Mesendoderm (in vitro differentiated cells): Measurements from ENCODE around the gene INO80.

ENCODE experiments used
- DNase-seq: peaks from one replicate; pipeline ENCODE4 v3.0.0; 2013
- H2AK5ac ChIP-seq: 2 replicates; pipeline ENCODE4 v1.6.1; 2013; ENCODE audit warnings: low read length, inconsistent platforms
- H2BK120ac ChIP-seq: 2 replicates; pipeline ENCODE4 v1.6.1; 2013; ENCODE audit warnings: low read depth, mild to moderate bottlenecking, low read length, moderate library complexity, mixed read lengths
- H2BK15ac ChIP-seq: replicated peaks from 2 replicates; pipeline ENCODE4 v1.6.1; 2013; ENCODE audit warnings: low read depth, mild to moderate bottlenecking, moderate library complexity
- H2BK5ac ChIP-seq: 2 replicates; pipeline ENCODE4 v1.6.1; 2013; ENCODE audit warnings: low read length, inconsistent platforms
- H3K18ac ChIP-seq: 2 replicates; pipeline ENCODE4 v1.6.1; 2013; ENCODE audit warnings: mild to moderate bottlenecking, low read length, mixed read lengths
- H3K23ac ChIP-seq: one replicate; pipeline ENCODE4 v1.6.1; 2013; ENCODE audit warnings: low read length
- H3K27ac ChIP-seq: 2 replicates; pipeline ENCODE4 v1.5.1; 2013; ENCODE audit warnings: low read depth, mild to moderate bottlenecking, inconsistent platforms, low read length, moderate library complexity
- H3K27me3 ChIP-seq: 2 replicates; pipeline ENCODE4 v1.6.1; 2013; ENCODE audit warnings: low read length, control low read depth, mild to moderate bottlenecking, inconsistent platforms; ENCODE audit not compliant: insufficient read depth, poor library complexity
- H3K36me3 ChIP-seq: 2 replicates; pipeline ENCODE4 v1.6.1; 2013; ENCODE audit warnings: low read length, inconsistent platforms; ENCODE audit not compliant: control insufficient read depth, insufficient read depth
- H3K4ac ChIP-seq: one replicate; pipeline ENCODE4 v1.6.1; 2013; ENCODE audit warnings: low read depth, mild to moderate bottlenecking, low read length, moderate library complexity
- H3K4me1 ChIP-seq: 2 replicates; pipeline ENCODE4 v1.6.1; 2013; ENCODE audit warnings: low read depth, low read length, inconsistent platforms; ENCODE audit not compliant: control insufficient read depth
- H3K4me2 ChIP-seq: 2 replicates; pipeline ENCODE4 v1.6.1; 2013; ENCODE audit warnings: low read length
- H3K4me3 ChIP-seq: 2 replicates; pipeline ENCODE4 v1.5.1; 2013; ENCODE audit warnings: mild to moderate bottlenecking, low read length
- H3K56ac ChIP-seq: one replicate; pipeline ENCODE4 v1.6.1; 2013; ENCODE audit warnings: low read length
- H3K79me1 ChIP-seq: 2 replicates; pipeline ENCODE4 v1.6.1; 2013; ENCODE audit warnings: low read length, inconsistent platforms
- H3K79me2 ChIP-seq: 2 replicates; pipeline ENCODE4 v1.6.1; 2013; ENCODE audit warnings: mild to moderate bottlenecking, low read length; ENCODE audit not compliant: control insufficient read depth, insufficient read depth
- H3K9ac ChIP-seq: 2 replicates; pipeline ENCODE4 v1.6.1; 2013; ENCODE audit warnings: low read length, inconsistent platforms
- H4K5ac ChIP-seq: one replicate; pipeline ENCODE4 v1.6.1; 2013; ENCODE audit warnings: low read length
- H4K8ac ChIP-seq: one replicate; pipeline ENCODE4 v1.6.1; 2013; ENCODE audit warnings: low read depth, mild to moderate bottlenecking, control low read depth, low read length, moderate library complexity
- WGBS: extraction: QIAGEN DNeasy Blood & Tissue Kit; methylation state at CpG from one replicate; pipeline ENCODE4 v1.1.7; 2013; ENCODE audit warnings: low lambda C conversion rate, missing lambda C conversion rate; ENCODE audit not compliant: insufficient coverage; ENCODE audit errors: extremely low coverage; 5-methylcytosine and 5-hydroxymethylcytosine counted together

Gene INO80

DNA sequence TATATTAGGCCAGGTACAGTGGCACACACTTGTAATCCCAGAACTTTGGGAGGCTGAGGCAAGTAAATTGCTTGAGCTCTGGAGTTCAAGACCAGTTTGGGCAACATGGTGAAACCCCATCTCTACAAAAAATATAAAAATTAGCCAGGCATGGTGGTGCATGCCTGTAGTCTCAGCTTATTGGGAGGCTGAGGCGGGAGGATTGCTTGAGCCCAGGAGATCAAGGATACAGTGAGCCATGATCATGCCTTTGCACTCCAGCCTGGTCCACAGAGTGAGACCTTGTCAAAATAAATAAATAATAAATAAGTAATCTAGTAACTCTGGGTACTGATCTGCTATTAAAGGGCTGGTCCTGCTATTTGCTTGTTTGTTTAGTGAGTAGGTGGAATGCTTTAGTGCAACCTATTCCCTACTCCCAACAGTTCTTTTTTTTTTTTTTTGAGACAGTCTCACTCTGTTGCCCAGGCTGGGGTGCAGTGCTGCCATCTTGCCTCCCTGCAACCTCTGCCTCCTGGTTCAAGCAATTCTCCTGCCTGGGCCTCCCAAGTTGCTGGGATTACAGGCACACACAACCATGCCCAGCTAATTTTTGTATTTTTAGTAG lies 9.1 kb upstream of the INO80 start:
- no peak for DNase-seq
- Histone ChIP-seq H4K8ac (no peak overlapping the region), H2BK15ac (no peak overlapping the region), H3K79me2 (no peaks in the 10 kb centered on the region), H2AK5ac (no peak overlapping the region), H3K27me3 (no peaks in the 10 kb centered on the region), H3K18ac (no peak overlapping the region), H3K4me3 (no peak overlapping the region), H3K36me3 (no peaks in the 10 kb centered on the region), H3K4me2 (no peak overlapping the region), H3K4me1 (no peaks in the 10 kb centered on the region), H2BK120ac (no peak overlapping the region), H3K23ac (no peak overlapping the region), H2BK5ac (no peak overlapping the region), H3K27ac (no peak overlapping the region), H3K9ac (no peak overlapping the region), H3K56ac (no peak overlapping the region), H4K5ac (no peak overlapping the region), H3K79me1 (no peaks in the 10 kb centered on the region), H3K4ac (no peak overlapping the region)
- no CpG with 5 or more reads among the region's 1 CpG for WGBS

GRCh38 chr15:41124058-41124457 lies 8.0 kb upstream of the INO80 start:
- Histone ChIP-seq H2AK5ac (no peak overlapping the region), H3K9ac (no peak overlapping the region), H2BK120ac (no peak overlapping the region), H3K4me1 (no peaks in the 10 kb centered on the region), H4K5ac (no peak overlapping the region), H3K56ac (no peak overlapping the region), H3K27me3 (no peaks in the 10 kb centered on the region), H3K79me1 (no peaks in the 10 kb centered on the region), H2BK15ac (no peak overlapping the region), H4K8ac (no peak overlapping the region), H3K79me2 (no peaks in the 10 kb centered on the region), H3K4me3 (no peak overlapping the region), H3K18ac (no peak overlapping the region), H3K27ac (no peak overlapping the region), H3K4me2 (no peak overlapping the region), H3K4ac (no peak overlapping the region), H2BK5ac (no peak overlapping the region), H3K23ac (no peak overlapping the region), H3K36me3 (no peaks in the 10 kb centered on the region)
- no peak for DNase-seq
- no CpG with 5 or more reads among the region's 5 CpGs for WGBS

- Histone ChIP-seq H3K4me1 (no peaks in the 10 kb centered on the region), H2BK5ac (no peak overlapping the region), H3K79me1 (no peaks in the 10 kb centered on the region), H2AK5ac (no peak overlapping the region), H3K4me2 (no peak overlapping the region), H3K9ac (no peak overlapping the region), H4K5ac (no peak overlapping the region), H2BK120ac (no peak overlapping the region), H4K8ac (no peak overlapping the region), H3K18ac (no peak overlapping the region), H3K4me3 (no peak overlapping the region), H3K4ac (no peak overlapping the region), H3K79me2 (no peaks in the 10 kb centered on the region), H2BK15ac (no peak overlapping the region), H3K56ac (no peak overlapping the region), H3K23ac (no peak overlapping the region), H3K36me3 (no peaks in the 10 kb centered on the region), H3K27me3 (no peaks in the 10 kb centered on the region), H3K27ac (no peak overlapping the region)
- no peak for DNase-seq
- WGBS: no CpG with 5 or more reads among the region's 2 CpGs
Measured at GRCh38 chr15:41122849-41123248, 6.8 kb upstream of the INO80 start.

- H2BK15ac ChIP-seq: no peak overlapping the region
- H2BK120ac ChIP-seq: no peak overlapping the region
- H4K5ac ChIP-seq: no peak overlapping the region
- WGBS: no CpG with 5 or more reads among the region's 5 CpGs
- H4K8ac ChIP-seq: no peak overlapping the region
- no peak overlapping the region for H3K4me3 ChIP-seq
- H3K4me2 ChIP-seq: no peak overlapping the region
- H3K23ac ChIP-seq: no peak overlapping the region
- no peak overlapping the region for H2BK5ac ChIP-seq
- H3K18ac ChIP-seq: no peak overlapping the region
- no peak overlapping the region for H3K4ac ChIP-seq
- H3K27ac ChIP-seq: no peak overlapping the region
- peaks cover under 1% of the 10 kb centered on the region for H3K4me1 ChIP-seq
- no peak overlapping the region for H2AK5ac ChIP-seq
- H3K79me1 ChIP-seq: no peaks in the 10 kb centered on the region
- DNase-seq: no peak
- no peaks in the 10 kb centered on the region for H3K27me3 ChIP-seq
- H3K56ac ChIP-seq: no peak overlapping the region
- H3K79me2 ChIP-seq: no peaks in the 10 kb centered on the region
- H3K9ac ChIP-seq: no peak overlapping the region
- H3K36me3 ChIP-seq: no peaks in the 10 kb centered on the region
Measured at GRCh38 chr15:41121951-41122350, 5.9 kb upstream of the INO80 start.

DNA sequence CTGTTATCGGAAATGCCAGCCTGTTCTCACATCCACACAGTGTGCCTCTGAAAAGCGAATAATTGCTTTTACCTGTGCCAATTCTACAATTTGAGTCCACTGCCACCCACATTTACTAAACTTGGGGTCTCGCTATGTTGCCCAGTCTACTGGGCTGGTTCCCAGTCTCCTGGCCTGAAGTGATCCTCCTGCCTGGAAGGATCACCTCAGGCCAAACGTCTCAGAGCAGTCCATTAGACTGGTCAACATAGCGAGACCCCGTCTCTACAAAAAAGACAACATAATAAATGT lies 827 bp upstream of the INO80 start:
- Histone ChIP-seq H3K56ac (peak overlapping the region; percentile 87), H3K4me3 (peak overlapping the region; percentile 67), H3K18ac (peak overlapping the region; percentile 47), H2AK5ac (peak overlapping the region; percentile 12), H3K79me1 (peaks cover 3% of the 10 kb centered on the region), H3K36me3 (no peaks in the 10 kb centered on the region), H3K27ac (peak overlapping the region; percentile 68), H4K8ac (peak overlapping the region; percentile 98), H3K23ac (no peak overlapping the region), H3K4me1 (peaks cover 3% of the 10 kb centered on the region), H4K5ac (peak overlapping the region; percentile 100), H2BK5ac (peak overlapping the region; percentile 72), H2BK15ac (no peak overlapping the region), H3K79me2 (peaks cover 32% of the 10 kb centered on the region), H3K4me2 (peak overlapping the region; percentile 87), H3K9ac (peak overlapping the region; percentile 87), H3K4ac (peak overlapping the region; percentile 85), H3K27me3 (no peaks in the 10 kb centered on the region), H2BK120ac (no peak overlapping the region)
- DNase-seq: no peak
- WGBS: no CpG with 5 or more reads among the region's 6 CpGs

DNA sequence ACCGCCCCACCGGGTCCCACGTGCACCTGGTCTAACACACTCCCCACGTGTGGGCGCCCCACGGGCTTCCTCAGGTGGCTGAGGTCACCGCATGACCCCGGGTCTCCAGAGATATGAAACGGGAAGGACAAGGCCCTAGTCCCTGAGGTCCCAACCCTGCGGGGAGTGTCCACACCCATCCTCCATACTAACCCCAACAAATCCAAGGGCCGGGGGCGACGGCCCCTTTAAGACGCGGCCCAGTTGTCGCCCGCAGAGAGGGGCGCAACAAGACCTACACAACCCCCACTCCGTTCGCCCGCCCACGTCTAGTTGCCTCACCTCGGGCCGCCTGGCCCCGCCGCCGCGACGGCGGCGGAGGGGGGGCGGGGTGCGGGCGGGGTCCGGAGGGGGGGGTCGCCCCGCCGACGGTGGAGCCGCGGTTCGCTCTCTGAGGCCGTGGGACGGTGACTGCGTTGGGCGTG lies 396 bp downstream of the INO80 start:
- DNase-seq: peak; percentile 79
- H4K8ac ChIP-seq: peak overlapping the region; percentile 30
- H3K9ac ChIP-seq: peak overlapping the region; percentile 98
- no peak overlapping the region for H4K5ac ChIP-seq
- no peak overlapping the region for H3K23ac ChIP-seq
- H2BK120ac ChIP-seq: peak overlapping the region; percentile 51
- H3K4ac ChIP-seq: peak overlapping the region; percentile 74
- H3K4me2 ChIP-seq: peak overlapping the region; percentile 98
- peak overlapping the region; percentile 58 for H2AK5ac ChIP-seq
- no CpG with 5 or more reads among the region's 46 CpGs for WGBS
- peak overlapping the region; percentile 96 for H3K18ac ChIP-seq
- H3K56ac ChIP-seq: peak overlapping the region; percentile 100
- H3K36me3 ChIP-seq: no peaks in the 10 kb centered on the region
- peaks cover 39% of the 10 kb centered on the region for H3K79me2 ChIP-seq
- H3K27ac ChIP-seq: peak overlapping the region; percentile 98
- peak overlapping the region; percentile 96 for H3K4me3 ChIP-seq
- no peak overlapping the region for H2BK15ac ChIP-seq
- H3K27me3 ChIP-seq: no peaks in the 10 kb centered on the region
- peak overlapping the region; percentile 100 for H2BK5ac ChIP-seq
- H3K79me1 ChIP-seq: peaks cover 3% of the 10 kb centered on the region
- H3K4me1 ChIP-seq: peaks cover 3% of the 10 kb centered on the region
